Nephron progenitor cell (in vitro differentiated cells): ENCODE results near the gene LRRC75A.

ENCODE experiments used
- DNase-seq: peaks from one replicate; pipeline ENCODE4 v3.0.0; 2021
- H3K27ac Mint-ChIP-seq: 2 replicates; pipeline ENCODE4 v1.8.0; 2021; ENCODE audit warnings: mild to moderate bottlenecking, moderate library complexity, mixed read lengths
- H3K27me3 Mint-ChIP-seq: 2 replicates; pipeline ENCODE4 v1.8.0; 2021; ENCODE audit warnings: mild to moderate bottlenecking, low read depth, mixed read lengths; ENCODE audit not compliant: poor library complexity
- H3K36me3 Mint-ChIP-seq: 2 replicates; pipeline ENCODE4 v1.8.0; 2021; ENCODE audit warnings: low read depth, mixed read lengths
- H3K4me1 Mint-ChIP-seq: 2 replicates; pipeline ENCODE4 v1.8.0; 2021; ENCODE audit warnings: mixed read lengths
- H3K4me3 Mint-ChIP-seq: 2 replicates; pipeline ENCODE4 v1.8.0; 2021; ENCODE audit warnings: mild to moderate bottlenecking, moderate library complexity, mixed read lengths
- H3K9me3 Mint-ChIP-seq: 2 replicates; pipeline ENCODE4 v1.8.0; 2021; ENCODE audit warnings: mild to moderate bottlenecking, moderate library complexity, mixed read lengths
- CTCF ChIP-seq: fragments of 200-600 bp; sonication (generic); IDR thresholded peaks from 2 replicates; pipeline ENCODE4 v1.5.0; 2021; ENCODE audit warnings: antibody characterized with exemption

LRRC75A gene

GRCh38 chr17:16439811-16440351 is 52.1 kb downstream of the LRRC75A start:
- no peaks in the 10 kb centered on the region for H3K9me3 Mint-ChIP-seq
- DNase-seq = no peak
- peaks cover 79% of the 10 kb centered on the region for H3K4me1 Mint-ChIP-seq
- H3K36me3 Mint-ChIP-seq = peaks cover 31% of the 10 kb centered on the region
- peaks cover 4% of the 10 kb centered on the region for H3K27me3 Mint-ChIP-seq
- no peak for TF ChIP-seq CTCF
- H3K4me3 Mint-ChIP-seq = peak overlapping the region; percentile 100
- H3K27ac Mint-ChIP-seq = peak overlapping the region; percentile 99

GRCh38 chr17:16439303-16439791 is 52.6 kb downstream of the LRRC75A start:
- Mint-ChIP-seq H3K4me1 (peaks cover 77% of the 10 kb centered on the region), H3K27ac (peak overlapping the region; percentile 99), H3K36me3 (peaks cover 31% of the 10 kb centered on the region), H3K4me3 (peak overlapping the region; percentile 100), H3K9me3 (no peaks in the 10 kb centered on the region), H3K27me3 (peaks cover 4% of the 10 kb centered on the region)
- no peak for TF ChIP-seq CTCF
- DNase-seq = no peak

GRCh38 chr17:16438557-16439302 is 53.3 kb downstream of the LRRC75A start:
- peak; percentile 92 for DNase-seq
- Mint-ChIP-seq H3K4me1 (peaks cover 70% of the 10 kb centered on the region), H3K9me3 (no peaks in the 10 kb centered on the region), H3K27me3 (peaks cover 4% of the 10 kb centered on the region), H3K27ac (peak overlapping the region; percentile 99), H3K4me3 (peak overlapping the region; percentile 100), H3K36me3 (peaks cover 31% of the 10 kb centered on the region)
- no peak for TF ChIP-seq CTCF

GRCh38 chr17:16438173-16438556 is 53.8 kb downstream of the LRRC75A start:
- peak overlapping the region; percentile 97 for H3K27ac Mint-ChIP-seq
- H3K9me3 Mint-ChIP-seq = no peaks in the 10 kb centered on the region
- H3K4me1 Mint-ChIP-seq = peaks cover 69% of the 10 kb centered on the region
- TF ChIP-seq CTCF = no peak
- H3K36me3 Mint-ChIP-seq = peaks cover 29% of the 10 kb centered on the region
- no peak for DNase-seq
- peak overlapping the region; percentile 100 for H3K4me3 Mint-ChIP-seq
- H3K27me3 Mint-ChIP-seq = peaks cover 4% of the 10 kb centered on the region

GRCh38 chr17:16437083-16437482 is 54.9 kb downstream of the LRRC75A start:
- DNase-seq = no peak
- no peak for TF ChIP-seq CTCF
- H3K36me3 Mint-ChIP-seq = peaks cover 19% of the 10 kb centered on the region
- no peaks in the 10 kb centered on the region for H3K9me3 Mint-ChIP-seq
- peaks cover 58% of the 10 kb centered on the region for H3K4me1 Mint-ChIP-seq
- H3K27me3 Mint-ChIP-seq = peaks cover 4% of the 10 kb centered on the region
- H3K27ac Mint-ChIP-seq = peak overlapping the region; percentile 15
- H3K4me3 Mint-ChIP-seq = no peak overlapping the region
